Effector CD4-positive, alpha-beta T cell (primary cell): ENCODE measurements around the gene MEOX2. TPM values are rescaled to one million over a fixed set of nuclear protein-coding genes. Genes with fewer than 3 reads are reported as not detected.

Experiments
- DNase-seq: peaks from one replicate; pipeline ENCODE4 v3.0.0-alpha.2; 2020
- total RNA-seq: gene quantifications from one replicate; lab custom pipeline; 2026; lab: John Stamatoyannopoulos, UW

The MEOX2 gene
- not detected for total RNA-seq

- no peak for DNase-seq
Measured at GRCh38 chr7:15686295-15686956, at the start of gene MEOX2. MEOX2 (minus strand) TSS chr7:15686683; CDS start chr7:15686402, 281 bp downstream.

GRCh38 chr7:15729746-15730145 lies 43.3 kb upstream of the MEOX2 start:
- no peak for DNase-seq

- no peak for DNase-seq
Measured at GRCh38 chr7:15725051-15725450, 38.6 kb upstream of the MEOX2 start.

GRCh38 chr7:15723841-15724240 lies 37.4 kb upstream of the MEOX2 start:
- DNase-seq = no peak

GRCh38 chr7:15720849-15721471 lies 34.5 kb upstream of the MEOX2 start:
- DNase-seq = no peak

GRCh38 chr7:15719311-15719710 lies 32.8 kb upstream of the MEOX2 start:
- DNase-seq = no peak

- no peak for DNase-seq
Measured at GRCh38 chr7:15715435-15715834, 29.0 kb upstream of the MEOX2 start.

- DNase-seq = no peak
Measured at GRCh38 chr7:15709978-15710377, 23.5 kb upstream of the MEOX2 start.

DNA sequence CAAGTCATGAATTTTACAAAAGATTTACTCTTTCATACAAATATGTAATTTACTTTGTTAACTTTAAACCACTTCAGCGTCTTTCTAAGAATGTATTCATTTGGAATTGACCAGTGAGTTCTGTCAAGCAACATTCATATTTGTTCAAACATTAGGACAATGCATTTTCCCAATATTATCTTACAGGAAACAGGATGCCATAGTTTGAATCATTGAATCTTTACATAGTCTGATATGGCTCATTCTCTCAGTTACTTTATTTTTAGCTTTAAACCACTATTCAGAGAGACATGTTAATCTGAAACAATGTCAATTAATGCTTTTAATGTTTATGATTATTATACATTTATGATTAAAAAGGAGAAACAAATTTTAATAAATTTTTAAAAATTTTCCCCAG lies 21.1 kb upstream of the MEOX2 start:
- no peak for DNase-seq

- DNase-seq = no peak
Measured at GRCh38 chr7:15703732-15704131, 17.2 kb upstream of the MEOX2 start.

- DNase-seq = no peak
Measured at GRCh38 chr7:15692501-15693020, 6.1 kb upstream of the MEOX2 start.

- no peak for DNase-seq
Measured at GRCh38 chr7:15688911-15689310, 2.4 kb upstream of the MEOX2 start.

DNA sequence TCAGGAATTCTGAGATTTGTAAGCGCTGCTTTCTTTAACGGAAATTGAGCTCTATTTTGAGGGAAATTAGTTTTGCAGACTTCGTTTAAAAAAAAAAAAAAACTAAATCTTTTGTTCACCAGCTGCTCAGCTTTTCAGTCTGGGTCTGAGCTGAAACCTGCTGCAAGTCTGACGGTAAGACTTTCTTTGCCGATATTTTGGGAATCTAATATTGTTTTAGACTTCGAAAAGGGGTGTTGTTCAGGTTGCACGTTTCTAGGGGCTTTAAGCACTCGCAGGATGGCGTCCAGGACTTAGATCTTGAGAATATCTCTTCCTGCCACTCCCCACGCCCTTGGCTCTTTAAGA lies 1.8 kb upstream of the MEOX2 start:
- no peak for DNase-seq

GRCh38 chr7:15687546-15688278 lies 1.2 kb upstream of the MEOX2 start:
- DNase-seq = no peak

GRCh38 chr7:15686957-15687545 lies 568 bp upstream of the MEOX2 start:
- no peak for DNase-seq

DNA sequence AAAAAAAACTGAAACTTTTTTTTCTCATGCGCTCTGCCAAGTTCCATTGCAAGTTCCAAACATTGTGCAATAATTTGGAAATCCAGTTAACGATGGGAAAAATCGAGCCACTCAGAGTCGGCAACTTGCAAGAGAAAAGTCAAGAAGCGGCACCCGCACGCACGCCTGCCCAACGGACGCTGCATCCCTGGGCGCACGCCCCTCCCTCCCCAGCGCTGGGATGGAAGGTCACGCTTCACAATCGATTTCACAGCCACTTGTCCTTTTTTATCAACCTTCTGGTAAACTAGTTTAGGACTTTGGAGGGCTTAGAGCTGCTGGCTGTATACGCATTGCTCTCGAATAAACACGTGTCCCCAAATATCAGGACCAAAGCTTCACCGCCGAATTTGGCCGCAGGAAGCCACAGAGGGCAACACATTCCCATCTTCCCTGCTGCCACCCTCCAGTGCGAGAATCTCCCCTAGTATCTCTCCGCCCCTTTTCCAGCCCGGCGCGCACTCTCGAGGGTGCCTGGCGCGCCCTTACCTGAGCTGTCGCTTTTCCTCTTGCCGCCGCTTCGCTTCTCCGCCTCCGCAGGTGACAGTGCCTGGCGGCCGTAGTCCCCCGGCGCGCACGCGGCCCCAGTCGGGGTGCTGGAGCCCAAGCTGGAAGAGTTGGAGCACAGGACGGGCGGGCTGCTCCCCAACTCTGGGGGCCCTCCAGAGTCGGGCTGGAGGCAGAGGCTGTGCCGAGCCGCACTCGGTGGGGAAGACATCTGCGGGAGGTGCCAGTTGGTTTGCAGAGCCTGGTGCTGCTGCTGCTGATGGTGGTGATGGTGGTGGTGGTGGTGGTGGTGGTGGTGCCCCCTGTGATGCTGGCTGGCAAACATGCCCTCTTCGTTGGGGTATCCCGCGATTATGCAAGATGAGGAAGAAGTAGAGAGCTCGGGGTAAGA lies 857 bp downstream of the MEOX2 start:
- no peak for DNase-seq

DNA sequence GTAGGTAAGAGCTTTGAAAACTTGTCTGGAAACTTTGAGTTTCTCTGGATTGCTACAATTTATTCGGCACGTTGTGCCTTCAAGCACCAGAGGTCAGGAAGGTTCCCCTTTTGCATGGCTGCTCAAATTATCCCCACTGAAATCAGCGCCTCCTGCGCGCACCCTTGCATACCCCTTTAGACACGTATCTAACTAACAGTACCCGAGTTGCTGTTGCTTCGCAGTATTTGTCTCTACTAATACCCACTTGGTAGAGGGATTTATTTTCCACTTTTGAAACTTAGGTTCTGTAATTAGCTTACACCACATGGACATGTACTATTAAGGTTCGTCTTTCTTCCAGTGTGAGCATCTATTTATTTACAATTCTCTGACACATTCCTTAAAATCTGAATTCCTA lies 1.6 kb downstream of the MEOX2 start:
- no peak for DNase-seq

DNA sequence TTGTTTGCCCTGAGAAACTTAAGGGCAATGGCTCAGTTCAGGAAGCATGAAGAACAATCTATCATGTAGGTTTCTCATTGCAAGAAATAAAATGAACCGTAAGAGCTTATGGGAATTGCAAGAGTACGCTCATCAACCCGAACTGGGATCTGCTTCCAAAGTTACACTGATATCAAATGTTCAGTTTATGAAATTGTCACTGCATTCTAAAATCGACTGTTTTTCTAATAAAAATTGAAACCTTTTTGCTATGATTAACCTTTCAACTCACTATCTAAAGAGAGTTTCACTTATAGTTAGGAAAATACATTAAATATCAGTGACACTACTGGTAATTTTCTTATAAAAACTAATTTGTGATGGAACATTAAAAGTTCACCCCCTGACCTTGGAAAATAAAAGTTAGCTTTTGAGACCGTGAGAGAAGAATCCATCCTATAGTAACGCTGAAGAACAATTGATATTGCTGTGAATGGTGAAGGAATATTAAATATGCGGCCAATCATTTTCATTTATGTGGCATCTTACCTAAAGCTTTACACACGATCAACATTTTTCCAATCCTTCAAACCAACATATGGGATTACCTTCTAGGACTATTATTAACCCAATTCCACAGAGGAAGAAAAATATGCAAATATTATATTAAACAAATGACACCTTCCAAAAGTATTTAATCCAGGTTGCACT lies 2.2 kb downstream of the MEOX2 start:
- no peak for DNase-seq

- no peak for DNase-seq
Measured at GRCh38 chr7:15682751-15683245, 3.7 kb downstream of the MEOX2 start.

DNA sequence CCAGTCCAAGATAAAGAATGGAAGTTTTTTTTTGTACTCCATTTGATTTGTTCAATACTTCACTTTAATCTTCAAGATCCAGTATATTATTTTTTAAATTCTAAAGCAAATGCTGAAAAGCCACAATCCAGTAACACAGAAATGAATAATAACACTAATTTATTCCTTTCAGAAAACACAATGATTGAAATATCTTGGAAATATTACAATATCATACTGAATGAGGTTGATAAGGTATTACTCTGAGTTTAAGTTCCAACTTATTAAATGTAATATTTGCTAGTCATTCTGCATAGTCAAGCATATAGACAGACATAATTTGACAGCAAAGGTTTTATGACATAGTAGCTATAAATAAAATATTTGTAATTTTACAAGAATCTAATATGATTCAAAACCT lies 4.4 kb downstream of the MEOX2 start:
- DNase-seq = no peak

DNA sequence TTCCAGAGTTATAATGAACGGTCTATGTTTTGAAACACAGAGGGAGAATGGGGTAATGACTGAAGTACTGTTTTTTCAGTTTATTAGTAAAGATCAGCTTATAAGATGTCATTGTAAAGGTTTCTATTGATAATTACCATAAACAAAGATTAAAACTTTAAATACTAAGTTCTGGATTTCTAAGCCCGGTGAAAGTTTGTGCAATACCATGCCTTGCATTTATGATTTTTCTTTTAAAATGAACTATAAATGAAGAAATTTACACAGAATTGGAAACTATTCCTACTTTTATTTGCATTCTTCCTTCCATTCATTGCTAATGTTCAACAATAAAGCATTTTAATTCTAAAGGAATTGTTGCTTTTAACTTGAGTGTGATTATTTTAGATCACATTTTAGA lies 4.9 kb downstream of the MEOX2 start:
- no peak for DNase-seq

GRCh38 chr7:15681186-15681585 lies 5.3 kb downstream of the MEOX2 start:
- DNase-seq = no peak
